ENCODE measurements around the gene CACNB2.

Gene CACNB2

GRCh38 chr10:18140149-18140956, at the start of gene CACNB2:
Gene CACNB2, plus strand, starts transcription at chr10:18140424.
- DNase-seq = peak; percentile 49

DNA sequence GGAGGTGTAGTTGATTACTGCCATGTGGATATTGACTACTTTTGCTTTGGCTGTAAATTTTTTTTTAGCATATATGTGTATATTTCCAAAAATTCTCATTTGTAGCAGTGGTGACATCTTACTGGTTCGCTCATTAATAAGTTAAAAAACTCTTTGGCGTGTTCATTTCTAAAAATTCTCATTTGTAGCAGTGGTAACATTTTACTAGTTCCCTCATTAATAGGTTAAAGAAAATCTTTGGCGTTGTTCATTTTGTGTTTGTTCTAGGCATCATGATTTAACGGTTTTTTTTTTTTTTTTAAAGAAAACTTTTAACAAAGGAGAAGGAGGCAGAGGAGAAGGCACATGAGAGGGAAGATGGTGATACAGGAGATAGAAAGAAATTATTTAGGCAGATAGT, 45.9 kb upstream of the CACNB2 start:
- no peak for DNase-seq

DNA sequence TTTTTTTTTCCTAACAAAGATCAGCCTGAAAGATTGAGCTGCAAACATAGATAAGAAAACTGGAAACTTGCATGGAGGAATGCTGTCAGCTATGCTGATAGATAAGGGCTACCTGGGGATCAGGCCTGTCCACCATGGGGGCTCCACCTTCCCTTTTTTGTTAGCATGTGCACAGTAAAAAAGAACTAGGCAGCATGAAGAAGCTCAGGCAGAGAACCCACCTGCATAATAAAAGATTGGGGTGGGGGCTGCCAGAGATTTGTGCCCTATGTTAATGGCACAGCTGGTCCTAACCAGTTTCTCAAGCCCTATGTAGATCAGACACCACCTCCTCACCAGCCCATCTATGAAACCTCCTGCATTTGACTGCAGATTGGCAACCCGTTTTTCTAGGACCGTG, 45.4 kb upstream of the CACNB2 start:
- DNase-seq = no peak

DNA sequence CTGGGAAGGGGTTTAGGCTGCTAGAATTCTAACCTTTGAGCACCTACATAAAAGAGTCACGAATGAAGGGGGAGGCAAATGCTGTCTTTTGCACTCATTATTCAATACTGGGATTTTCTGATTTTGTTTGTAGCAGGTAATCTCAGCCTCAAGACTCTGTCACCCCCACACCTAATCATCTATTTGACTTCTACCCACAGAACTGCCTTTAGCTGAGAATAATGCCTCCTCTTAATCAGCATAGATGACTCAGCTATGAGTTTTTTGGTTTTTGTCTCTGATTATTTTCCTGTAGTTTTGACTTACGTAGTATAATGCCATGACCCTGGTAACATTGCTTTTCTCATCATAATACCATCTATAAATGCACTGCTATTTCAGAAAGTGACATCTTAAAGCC, 42.7 kb upstream of the CACNB2 start:
- no peak for DNase-seq

DNA sequence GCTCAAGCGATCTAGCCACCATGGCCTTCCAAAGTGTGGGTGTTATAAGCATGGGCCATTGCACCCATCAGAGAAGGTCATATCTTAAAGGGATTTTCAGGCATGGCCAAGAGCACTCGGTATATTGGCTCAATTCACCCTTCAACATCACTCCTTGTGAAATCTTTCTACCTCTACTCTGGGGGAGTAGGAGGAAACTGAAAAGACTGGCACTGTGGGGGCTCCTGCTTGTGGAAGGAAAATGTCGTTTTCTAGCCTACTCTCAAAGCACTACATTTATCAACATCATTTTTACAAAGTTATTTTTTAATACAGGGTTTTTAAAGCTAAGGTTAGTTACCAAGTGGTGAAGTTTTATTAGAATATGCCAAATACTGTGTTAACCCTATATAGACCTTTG, 42.0 kb upstream of the CACNB2 start:
- no peak for DNase-seq

DNA sequence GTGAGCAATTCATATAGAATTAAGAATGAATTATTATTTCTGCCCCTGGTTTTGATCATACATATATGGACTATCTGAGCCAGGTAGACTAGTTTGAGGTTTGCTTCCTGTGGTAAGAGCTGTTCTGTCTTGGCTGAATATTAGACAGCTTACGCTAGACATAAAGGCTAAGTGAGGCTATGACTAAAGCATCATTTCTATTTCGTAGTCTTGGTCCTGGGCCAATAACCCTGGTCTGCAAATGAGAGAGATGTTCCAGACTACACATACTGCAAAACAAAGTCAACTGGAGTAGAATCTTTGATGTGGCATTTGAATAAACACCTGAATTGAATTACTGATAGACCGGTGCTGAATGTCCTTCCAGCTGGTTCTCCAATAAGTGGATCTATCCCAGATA, 40.8 kb upstream of the CACNB2 start:
- DNase-seq = no peak

DNA sequence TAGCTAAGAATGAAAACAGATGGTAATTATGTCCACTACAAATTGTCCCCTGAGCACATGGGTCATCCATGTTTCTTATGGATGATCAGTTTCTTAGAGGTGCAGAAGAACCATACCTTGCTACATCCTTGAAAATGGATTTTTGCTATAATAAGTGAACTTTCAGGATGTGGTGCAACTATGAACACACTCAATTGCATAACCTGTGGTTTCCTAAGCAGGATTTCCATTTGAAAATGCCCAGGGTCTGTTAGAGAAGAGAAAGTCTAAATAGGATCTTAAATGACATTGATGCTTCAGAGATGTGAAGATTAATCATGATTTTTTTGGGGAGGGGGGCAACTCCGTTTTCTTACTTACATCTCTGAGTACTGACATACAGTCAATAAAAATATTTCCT, 39.6 kb upstream of the CACNB2 start:
- no peak for DNase-seq

GRCh38 chr10:18102404-18102803, 37.8 kb upstream of the CACNB2 start:
- DNase-seq = no peak

GRCh38 chr10:18104223-18104872, 35.9 kb upstream of the CACNB2 start:
- no peak for DNase-seq

- no peak for DNase-seq
Measured at GRCh38 chr10:18109341-18109870, 30.8 kb upstream of the CACNB2 start.

- DNase-seq = no peak
Measured at GRCh38 chr10:18113881-18114280, 26.3 kb upstream of the CACNB2 start.

GRCh38 chr10:18117276-18117675, 22.9 kb upstream of the CACNB2 start:
- DNase-seq = no peak

DNA sequence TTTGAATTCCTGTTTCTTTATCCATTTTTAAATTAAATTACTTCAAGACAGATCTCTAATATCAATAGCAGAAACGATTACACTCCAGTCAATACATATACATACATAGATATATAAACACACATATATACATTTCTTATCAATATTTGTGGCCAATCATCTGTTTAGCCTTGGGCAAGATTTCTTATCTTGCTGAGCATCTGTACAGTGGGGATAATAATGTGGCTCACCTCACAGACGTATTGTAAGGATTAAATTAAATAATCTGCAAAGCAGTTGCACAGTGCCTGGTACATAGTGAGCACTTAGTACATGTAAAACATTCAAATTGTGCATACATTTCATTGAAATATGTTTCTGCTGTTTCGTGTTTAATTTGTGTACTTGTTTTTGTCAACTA, 17.5 kb upstream of the CACNB2 start:
- no peak for DNase-seq

GRCh38 chr10:18133046-18133445, 7.2 kb upstream of the CACNB2 start:
- no peak for DNase-seq

GRCh38 chr10:18134509-18134908, 5.7 kb upstream of the CACNB2 start:
- no peak for DNase-seq

DNA sequence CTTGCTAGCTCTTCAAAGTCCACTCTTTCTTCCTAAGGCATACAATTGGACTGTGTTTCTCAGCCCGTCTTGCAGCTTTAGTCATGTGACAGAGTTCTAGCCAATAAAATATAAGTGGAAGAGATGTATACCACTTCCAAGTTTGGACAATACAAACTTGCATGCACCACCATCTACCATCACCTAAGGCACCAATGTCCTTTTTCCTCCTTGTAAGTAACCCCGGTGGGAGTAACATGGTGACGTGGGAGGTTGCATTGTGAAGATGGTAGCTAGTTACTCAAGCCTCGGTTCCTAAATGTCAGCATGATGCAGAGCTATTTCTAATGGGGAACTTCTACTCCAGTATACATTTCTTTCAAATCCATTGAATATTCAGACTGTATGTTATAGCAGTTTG, 5.3 kb upstream of the CACNB2 start:
- no peak for DNase-seq

DNA sequence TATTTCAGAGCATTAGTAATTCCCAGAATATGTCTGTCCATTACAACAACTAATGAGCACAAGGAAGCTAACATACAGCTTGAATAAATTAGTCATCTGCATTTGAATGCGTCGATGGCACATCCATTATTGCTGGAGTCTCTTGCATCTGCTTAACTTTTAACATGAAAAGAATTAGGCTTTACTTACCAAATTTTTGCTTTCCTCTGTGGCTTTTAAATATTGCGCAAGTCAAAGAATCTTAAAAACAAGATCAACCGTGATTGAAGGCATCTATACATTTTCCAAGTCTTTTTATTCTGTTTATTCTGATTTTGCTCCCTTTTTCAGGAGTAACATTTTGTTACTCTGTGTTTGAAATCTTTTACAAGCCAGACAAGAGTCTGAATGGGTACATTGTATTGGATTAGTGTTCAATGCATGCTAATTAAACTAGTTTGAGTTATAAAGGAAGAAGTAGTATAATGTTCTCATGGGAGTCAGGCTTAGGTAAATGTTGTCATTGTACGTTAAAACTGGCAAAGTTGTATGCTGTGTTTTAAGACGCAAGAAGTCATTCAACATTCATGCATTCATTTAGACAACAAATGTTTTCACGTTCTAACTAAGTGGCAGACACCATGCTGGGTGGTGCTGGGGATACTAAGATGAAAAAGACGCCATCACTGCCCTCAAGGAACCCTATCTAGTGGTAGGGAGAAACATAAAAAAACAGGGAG, 4.0 kb upstream of the CACNB2 start:
- DNase-seq = no peak

DNA sequence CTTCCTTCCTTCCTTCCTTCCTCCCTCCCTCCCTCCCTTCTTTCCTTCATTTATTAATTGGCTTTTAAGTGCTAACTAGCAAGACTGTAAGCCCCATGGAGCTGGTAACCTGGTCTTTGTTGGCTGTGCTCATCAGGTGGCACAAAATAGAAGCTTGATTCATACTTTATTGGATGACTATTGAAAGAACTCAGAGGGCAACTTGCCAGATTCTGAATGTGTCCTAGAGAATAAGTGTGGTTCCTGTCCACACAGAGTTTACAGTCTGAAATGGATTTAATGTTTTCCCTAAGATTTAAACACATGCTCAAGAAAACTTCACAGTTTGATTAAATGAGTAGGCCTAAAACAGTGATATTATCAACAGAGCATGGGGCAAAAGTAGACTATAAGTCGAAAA, 3.1 kb upstream of the CACNB2 start:
- no peak for DNase-seq

GRCh38 chr10:18140957-18141845, 977 bp downstream of the CACNB2 start:
- no peak for DNase-seq

DNA sequence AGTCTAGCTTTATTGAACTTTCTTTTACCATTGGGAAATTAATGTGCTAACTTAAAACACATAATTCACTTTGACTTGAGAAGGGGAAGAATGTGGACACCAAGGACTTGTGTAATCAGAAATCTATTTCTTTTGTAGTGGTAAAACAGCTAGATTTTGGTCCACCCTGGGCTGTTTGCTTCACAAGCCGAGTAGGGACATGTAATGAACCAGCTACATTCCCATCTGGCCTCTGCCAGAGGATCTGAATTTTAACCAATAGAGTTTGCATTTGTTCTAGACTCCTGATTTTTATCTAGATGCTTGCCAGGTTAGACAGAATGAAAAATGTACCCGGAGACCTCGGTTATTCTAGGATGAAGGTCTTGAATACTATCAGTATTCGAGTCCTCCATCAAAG, 1.9 kb downstream of the CACNB2 start:
- DNase-seq = no peak

DNA sequence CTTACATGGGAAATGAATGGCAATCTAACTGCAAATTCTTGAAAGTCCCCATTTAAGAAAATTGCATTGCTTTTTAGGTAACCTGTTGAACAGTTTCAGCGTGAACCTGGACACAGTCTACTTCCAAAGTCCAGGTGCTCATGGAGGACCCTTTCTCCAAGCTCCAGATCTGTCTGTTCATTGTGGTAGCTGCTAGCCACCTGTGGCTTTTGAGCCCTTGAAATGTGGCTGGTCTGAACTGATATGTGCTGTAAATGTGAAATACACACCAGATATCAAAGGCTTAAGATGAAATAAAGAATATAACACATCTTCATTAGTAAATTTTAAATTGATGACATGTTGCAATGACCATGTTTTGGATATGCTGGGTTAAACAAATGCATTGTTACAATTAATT, 4.2 kb downstream of the CACNB2 start:
- DNase-seq = no peak

GRCh38 chr10:18144928-18145327, 4.7 kb downstream of the CACNB2 start:
- peak; percentile 51 for DNase-seq

DNA sequence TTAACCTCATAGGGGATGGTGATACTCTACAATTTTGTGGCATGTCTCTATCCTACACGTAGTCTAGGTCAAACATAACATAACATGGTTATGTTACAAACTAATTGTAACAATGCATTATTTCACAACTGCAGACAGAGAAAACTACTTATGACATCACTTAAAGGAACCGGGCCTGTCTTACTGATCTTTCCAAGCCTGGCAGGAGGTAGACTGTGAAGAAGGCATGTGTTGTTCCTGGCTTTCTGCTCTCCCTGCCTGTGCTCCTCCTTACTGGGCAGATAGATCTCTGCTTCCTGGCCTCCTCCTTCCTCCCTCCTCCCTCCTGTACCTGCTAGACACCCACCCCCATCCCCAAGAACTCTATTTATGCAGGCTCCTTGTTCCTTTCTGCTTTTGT, 5.4 kb downstream of the CACNB2 start:
- no peak for DNase-seq
